ENCODE results near the gene ZNF775.

Gene ZNF775

GRCh38 chr7:150430465-150431085 is 51.4 kb downstream of the ZNF775 start:
- H3K9me3 Mint-ChIP-seq, result no peaks in the 10 kb centered on the region
- H3K27me3 Mint-ChIP-seq (ENCODE audit: low read depth), result no peaks in the 10 kb centered on the region
- H3K4me3 Mint-ChIP-seq, result no peak overlapping the region
- H3K27ac Mint-ChIP-seq, result no peak overlapping the region
- peaks cover 1% of the 10 kb centered on the region for H3K36me3 Mint-ChIP-seq (ENCODE audit: low read depth)
- peaks cover 26% of the 10 kb centered on the region for H3K4me1 Mint-ChIP-seq (ENCODE audit: low read depth)

DNA sequence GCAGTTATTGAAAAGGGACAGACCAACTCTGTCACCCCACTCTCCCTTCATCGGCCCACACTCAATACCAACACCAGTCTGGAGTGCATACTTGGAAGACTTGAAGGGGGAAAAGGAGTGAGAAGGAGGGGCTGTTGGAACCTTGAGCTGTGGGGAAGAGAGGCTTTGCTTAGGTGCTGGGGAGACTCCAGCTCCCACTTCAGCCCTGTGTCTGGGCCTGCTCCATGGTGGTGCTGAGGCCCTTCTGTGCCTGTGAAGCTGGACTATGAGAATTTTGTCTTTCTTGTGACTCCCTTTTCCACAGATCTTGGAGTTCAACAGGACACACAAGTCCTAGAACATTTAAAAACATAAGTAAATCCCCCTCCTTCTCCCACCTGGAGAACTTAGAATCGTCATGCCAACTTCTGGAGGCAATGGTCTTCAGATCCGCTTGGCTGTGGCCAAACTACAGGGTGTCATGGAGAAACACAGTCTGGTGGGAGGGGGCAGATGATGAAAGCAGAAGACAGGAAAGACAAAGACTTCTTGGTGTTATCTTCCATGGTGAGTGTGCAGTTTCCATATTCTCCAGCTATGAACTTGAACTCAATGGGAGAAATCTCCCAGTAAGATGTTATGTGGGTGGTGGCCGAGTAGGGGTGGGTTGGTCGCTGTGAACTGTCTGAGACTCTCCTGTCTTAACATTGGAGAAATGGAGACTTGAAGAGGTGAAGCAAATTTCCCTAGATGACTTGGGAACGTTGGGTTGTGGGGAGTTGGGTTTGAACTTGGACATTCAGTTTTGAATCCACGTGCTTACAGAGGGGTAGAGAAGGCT is 52.9 kb downstream of the ZNF775 start:
- Mint-ChIP-seq H3K9me3 (no peaks in the 10 kb centered on the region), H3K4me1 (ENCODE audit: low read depth) (peaks cover 31% of the 10 kb centered on the region), H3K4me3 (no peak overlapping the region), H3K36me3 (ENCODE audit: low read depth) (peaks cover 4% of the 10 kb centered on the region), H3K27me3 (ENCODE audit: low read depth) (no peaks in the 10 kb centered on the region), H3K27ac (no peak overlapping the region)

- Mint-ChIP-seq H3K4me3 (peak overlapping the region; percentile 81), H3K27me3 (ENCODE audit: low read depth) (no peaks in the 10 kb centered on the region), H3K27ac (peak overlapping the region; percentile 86), H3K36me3 (ENCODE audit: low read depth) (peaks cover 4% of the 10 kb centered on the region), H3K9me3 (no peaks in the 10 kb centered on the region), H3K4me1 (ENCODE audit: low read depth) (peaks cover 31% of the 10 kb centered on the region)
These were observed 54.1 kb downstream of the ZNF775 start for GRCh38 chr7:150432915-150433892.

- peaks cover 30% of the 10 kb centered on the region for H3K4me1 Mint-ChIP-seq (ENCODE audit: low read depth)
- no peaks in the 10 kb centered on the region for H3K27me3 Mint-ChIP-seq (ENCODE audit: low read depth)
- peak overlapping the region; percentile 81 for H3K4me3 Mint-ChIP-seq
- H3K9me3 Mint-ChIP-seq, result no peaks in the 10 kb centered on the region
- H3K36me3 Mint-ChIP-seq (ENCODE audit: low read depth), result peaks cover 4% of the 10 kb centered on the region
- H3K27ac Mint-ChIP-seq, result no peak overlapping the region
These were observed 55.1 kb downstream of the ZNF775 start for GRCh38 chr7:150434240-150434639.

DNA sequence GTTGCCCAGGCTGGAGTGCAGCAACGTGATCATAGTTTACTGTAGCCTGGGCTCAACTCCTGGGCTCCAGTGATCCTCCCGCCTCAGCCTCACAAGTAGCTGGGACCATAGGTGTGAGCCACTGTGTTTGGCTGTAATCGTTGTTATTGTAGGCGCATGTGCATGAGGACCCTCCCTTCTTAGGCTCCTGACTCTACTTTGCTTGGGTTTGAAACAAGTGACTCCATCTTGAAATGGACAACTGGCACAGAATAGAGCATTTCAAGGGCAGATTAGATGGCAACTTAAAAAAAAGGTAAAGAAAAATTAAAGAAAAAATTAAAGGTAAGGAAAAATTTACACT is 55.9 kb downstream of the ZNF775 start:
- no peak overlapping the region for H3K27ac Mint-ChIP-seq
- H3K36me3 Mint-ChIP-seq (ENCODE audit: low read depth), result peaks cover 6% of the 10 kb centered on the region
- no peak overlapping the region for H3K4me3 Mint-ChIP-seq
- H3K4me1 Mint-ChIP-seq (ENCODE audit: low read depth), result peaks cover 36% of the 10 kb centered on the region
- no peaks in the 10 kb centered on the region for H3K27me3 Mint-ChIP-seq (ENCODE audit: low read depth)
- H3K9me3 Mint-ChIP-seq, result no peaks in the 10 kb centered on the region

GRCh38 chr7:150435390-150436073 is 56.4 kb downstream of the ZNF775 start:
- no peak overlapping the region for H3K27ac Mint-ChIP-seq

DNA sequence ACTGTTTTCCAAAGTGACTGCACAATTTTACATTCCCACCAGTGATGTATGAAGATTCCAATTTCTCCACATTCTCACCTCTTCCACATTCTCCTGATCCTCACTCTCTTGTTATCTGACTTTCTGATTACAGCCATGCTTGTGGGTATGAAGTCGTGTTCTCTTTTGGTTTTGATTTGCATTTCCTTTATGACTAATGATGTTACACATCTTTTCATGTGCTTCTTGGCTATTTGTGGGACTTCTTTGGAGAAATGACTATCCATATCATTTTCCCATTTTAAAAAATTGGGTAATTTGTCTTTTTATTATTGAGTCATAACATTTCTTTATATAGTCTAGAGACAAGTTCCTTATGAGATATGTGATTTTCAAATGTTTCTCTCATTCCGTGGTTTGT is 60.8 kb downstream of the ZNF775 start:
- H3K27ac Mint-ChIP-seq, result peak overlapping the region; percentile 4
- H3K9me3 Mint-ChIP-seq, result peaks cover 14% of the 10 kb centered on the region
- H3K4me3 Mint-ChIP-seq, result peak overlapping the region; percentile 40
- no peaks in the 10 kb centered on the region for H3K27me3 Mint-ChIP-seq (ENCODE audit: low read depth)
- peaks cover 32% of the 10 kb centered on the region for H3K36me3 Mint-ChIP-seq (ENCODE audit: low read depth)
- peaks cover 28% of the 10 kb centered on the region for H3K4me1 Mint-ChIP-seq (ENCODE audit: low read depth)

More at GRCh38 chr7:150435390-150436073, 56.4 kb downstream of the ZNF775 start:
- Mint-ChIP-seq H3K27me3 (ENCODE audit: low read depth) (no peaks in the 10 kb centered on the region), H3K36me3 (ENCODE audit: low read depth) (peaks cover 10% of the 10 kb centered on the region), H3K4me3 (peak overlapping the region; percentile 2), H3K9me3 (no peaks in the 10 kb centered on the region), H3K4me1 (ENCODE audit: low read depth) (peaks cover 41% of the 10 kb centered on the region)

DNA sequence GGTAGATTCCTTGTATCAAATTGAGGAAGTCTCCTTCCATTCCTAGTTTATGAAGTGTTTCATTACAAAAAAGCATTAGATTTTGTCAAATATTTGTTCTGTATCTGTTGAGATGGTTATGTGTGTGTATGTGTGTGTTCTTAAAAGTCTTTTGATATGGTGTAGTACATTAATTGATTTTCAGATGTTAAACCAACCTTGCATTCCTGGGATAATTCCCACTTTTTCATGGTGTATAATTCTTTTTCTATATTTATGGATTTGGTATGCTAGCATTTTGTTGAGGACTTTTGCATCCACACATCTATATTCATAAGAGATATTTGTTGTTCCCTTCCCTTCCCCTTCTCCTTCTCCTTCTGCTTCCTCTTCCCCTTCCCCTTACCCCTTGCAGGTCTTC is 62.4 kb downstream of the ZNF775 start:
- H3K4me1 Mint-ChIP-seq (ENCODE audit: low read depth), result peaks cover 26% of the 10 kb centered on the region
- no peak overlapping the region for H3K27ac Mint-ChIP-seq
- H3K36me3 Mint-ChIP-seq (ENCODE audit: low read depth), result peaks cover 29% of the 10 kb centered on the region
- H3K9me3 Mint-ChIP-seq, result peaks cover 14% of the 10 kb centered on the region
- no peaks in the 10 kb centered on the region for H3K27me3 Mint-ChIP-seq (ENCODE audit: low read depth)
- H3K4me3 Mint-ChIP-seq, result no peak overlapping the region

- no peaks in the 10 kb centered on the region for H3K27me3 Mint-ChIP-seq (ENCODE audit: low read depth)
- no peak overlapping the region for H3K27ac Mint-ChIP-seq
- no peak overlapping the region for H3K4me3 Mint-ChIP-seq
- H3K4me1 Mint-ChIP-seq (ENCODE audit: low read depth), result peaks cover 35% of the 10 kb centered on the region
- H3K9me3 Mint-ChIP-seq, result peaks cover 14% of the 10 kb centered on the region
- H3K36me3 Mint-ChIP-seq (ENCODE audit: low read depth), result peaks cover 29% of the 10 kb centered on the region
These were observed 63.7 kb downstream of the ZNF775 start for GRCh38 chr7:150442811-150443210.

DNA sequence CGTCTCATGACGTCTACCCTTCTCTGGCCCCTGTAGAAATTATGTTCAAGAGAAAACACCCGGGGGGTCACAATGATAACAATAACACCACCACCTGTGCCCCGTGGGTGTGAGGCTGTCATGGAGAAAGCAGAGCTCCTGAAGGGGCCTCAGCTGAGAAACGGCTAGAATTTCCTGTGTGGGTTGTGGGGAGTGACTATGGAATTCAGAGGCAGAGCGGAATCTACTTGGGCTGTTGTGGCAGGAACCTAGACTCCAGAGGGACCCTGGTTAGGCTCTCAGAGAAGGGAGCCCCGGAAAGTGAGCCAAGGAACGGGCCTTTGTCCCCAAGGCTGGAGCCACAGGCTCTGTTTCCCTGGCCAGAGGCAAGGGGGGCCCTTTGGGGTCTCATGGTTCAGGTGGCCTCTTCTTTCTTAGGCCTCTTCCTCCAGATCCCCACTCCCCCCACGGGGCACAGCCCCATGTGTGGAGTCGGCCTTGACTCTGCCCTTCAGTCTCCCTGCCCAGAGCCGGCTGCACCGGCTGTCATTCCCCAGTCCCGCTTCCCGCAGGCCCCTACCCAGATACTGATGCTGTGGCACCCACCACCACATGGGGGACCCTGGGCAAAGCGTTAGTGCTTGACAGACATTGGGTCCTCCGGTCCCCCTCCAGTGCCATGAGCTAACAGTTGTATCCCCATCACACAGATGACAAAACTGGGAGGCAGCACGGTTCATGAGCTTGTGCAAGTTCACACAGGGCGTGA is 64.8 kb downstream of the ZNF775 start:
- peaks cover 43% of the 10 kb centered on the region for H3K4me1 Mint-ChIP-seq (ENCODE audit: low read depth)

DNA sequence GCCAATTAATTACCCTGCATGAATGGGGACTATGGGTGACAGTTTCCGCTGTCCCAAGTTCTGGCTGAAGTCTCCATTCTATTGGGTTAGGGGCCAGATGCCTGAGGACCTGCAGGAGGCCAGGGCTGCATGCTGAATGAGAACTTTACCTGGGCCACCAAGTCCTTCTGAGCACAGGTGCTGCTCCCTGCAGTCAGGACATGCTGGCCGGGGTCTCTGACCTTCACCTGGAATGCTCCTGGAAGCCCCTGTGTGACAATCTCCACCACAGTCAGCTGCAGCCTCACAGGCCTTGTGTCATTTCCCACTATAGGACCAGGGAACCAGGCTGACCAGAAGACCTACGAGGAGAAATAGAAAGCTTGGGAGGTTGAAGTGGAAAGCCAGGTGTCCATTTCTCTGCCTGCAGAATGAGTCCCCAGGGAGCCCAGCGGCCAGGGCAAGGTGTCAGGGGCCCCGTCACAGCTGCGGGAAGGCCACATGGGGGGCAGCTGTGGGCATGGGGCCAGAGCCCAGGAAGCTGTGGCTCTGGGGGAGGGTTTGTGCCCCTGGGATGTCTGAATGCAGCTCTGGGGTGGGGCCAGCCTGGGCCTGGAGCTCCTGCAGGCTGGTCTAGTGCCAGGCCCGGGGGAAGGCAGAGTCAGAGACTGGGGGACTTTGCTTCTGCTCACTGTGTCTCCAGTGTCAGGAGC is 65.7 kb downstream of the ZNF775 start:
- peaks cover 14% of the 10 kb centered on the region for H3K9me3 Mint-ChIP-seq
- H3K4me1 Mint-ChIP-seq (ENCODE audit: low read depth), result peaks cover 40% of the 10 kb centered on the region
- no peak overlapping the region for H3K4me3 Mint-ChIP-seq

More for the DNA sequence above, 64.8 kb downstream of the ZNF775 start:
- Mint-ChIP-seq H3K27ac (no peak overlapping the region), H3K27me3 (ENCODE audit: low read depth) (no peaks in the 10 kb centered on the region), H3K9me3 (peaks cover 14% of the 10 kb centered on the region), H3K4me3 (no peak overlapping the region), H3K36me3 (ENCODE audit: low read depth) (peaks cover 32% of the 10 kb centered on the region)

GRCh38 chr7:150446288-150446938 is 67.3 kb downstream of the ZNF775 start:
- no peaks in the 10 kb centered on the region for H3K27me3 Mint-ChIP-seq (ENCODE audit: low read depth)
- H3K27ac Mint-ChIP-seq, result peak overlapping the region; percentile 80
- H3K36me3 Mint-ChIP-seq (ENCODE audit: low read depth), result peaks cover 26% of the 10 kb centered on the region
- H3K4me3 Mint-ChIP-seq, result peak overlapping the region; percentile 2
- peaks cover 41% of the 10 kb centered on the region for H3K4me1 Mint-ChIP-seq (ENCODE audit: low read depth)
- peaks cover 11% of the 10 kb centered on the region for H3K9me3 Mint-ChIP-seq

More for the DNA sequence above, 65.7 kb downstream of the ZNF775 start:
- Mint-ChIP-seq H3K27me3 (ENCODE audit: low read depth) (no peaks in the 10 kb centered on the region), H3K36me3 (ENCODE audit: low read depth) (peaks cover 32% of the 10 kb centered on the region), H3K27ac (no peak overlapping the region)
